ENCODE measurements around the gene WTAP.
"Not testable (repeated sequence)": the region's sequence is repeated elsewhere in the genome, so short reads cannot be mapped to it uniquely, and the experiment has no call there.

Gene WTAP

GRCh38 chr6:159729598-159730331, 2.5 kb downstream of the WTAP start:
- no peak for DNase-seq

- no peak for DNase-seq
Measured at GRCh38 chr6:159730332-159730676, 3.0 kb downstream of the WTAP start.

- not testable (repeated sequence) for DNase-seq
Measured at GRCh38 chr6:159732550-159732949, 5.2 kb downstream of the WTAP start.

- DNase-seq = not testable (repeated sequence)
Measured at GRCh38 chr6:159733395-159733794, 6.1 kb downstream of the WTAP start.

GRCh38 chr6:159736908-159737307, 9.6 kb downstream of the WTAP start:
- no peak for DNase-seq

GRCh38 chr6:159739341-159739740, 12.0 kb downstream of the WTAP start:
- DNase-seq = no peak

- no peak for DNase-seq
Measured at GRCh38 chr6:159742165-159742564, 14.9 kb downstream of the WTAP start.

GRCh38 chr6:159745081-159745480, 17.8 kb downstream of the WTAP start:
- no peak for DNase-seq

GRCh38 chr6:159746759-159747158, 19.5 kb downstream of the WTAP start:
- DNase-seq = no peak

- DNase-seq = not testable (repeated sequence)
Measured at GRCh38 chr6:159748127-159748526, 20.8 kb downstream of the WTAP start.

GRCh38 chr6:159751448-159751847, 24.1 kb downstream of the WTAP start:
- no peak for DNase-seq

- no peak for DNase-seq
Measured at GRCh38 chr6:159753081-159753872, 26.0 kb downstream of the WTAP start.

- DNase-seq = no peak
Measured at GRCh38 chr6:159754401-159754800, 27.1 kb downstream of the WTAP start.

GRCh38 chr6:159754959-159755914, 27.9 kb downstream of the WTAP start:
- DNase-seq = no peak

GRCh38 chr6:159756508-159756907, 29.2 kb downstream of the WTAP start:
- DNase-seq = peak; percentile 51

GRCh38 chr6:159758031-159759001, 31.0 kb downstream of the WTAP start:
- DNase-seq = no peak

GRCh38 chr6:159759645-159760044, 32.3 kb downstream of the WTAP start:
- no peak for DNase-seq

- DNase-seq = no peak
Measured at GRCh38 chr6:159760602-159761057, 33.3 kb downstream of the WTAP start.

GRCh38 chr6:159761129-159761872, 34.0 kb downstream of the WTAP start:
- DNase-seq = no peak

GRCh38 chr6:159761873-159762680, 34.8 kb downstream of the WTAP start, which contains the start of gene ACAT2:
Gene ACAT2 (plus strand): TSS chr6:159762045. CDS start chr6:159762088, 43 bp downstream.
- DNase-seq = peak; percentile 98
